ENCODE data around the gene FARP1. TPM values are rescaled to one million over a fixed set of nuclear protein-coding genes. Genes with fewer than 3 reads are reported as not detected.

Gene FARP1
- polyA plus RNA-seq, 4 donors: 0.89 to 23.4 (median 6.2) TPM

GRCh38 chr13:98483601-98484288 is 340.9 kb downstream of the FARP1 start:
- DNase-seq (peak; percentile 37 to 52), FAIRE-seq (no peak)
- peaks cover 15 to 44% (median 38%) of the 10 kb centered on the region in 3 donors for H3K4me1 ChIP-seq (ENCODE audit: control insufficient read depth in 3 of 3, insufficient read depth in 2 of 3, low read depth in 1 of 3, low read length in 2 of 3)
- H3K4me3 ChIP-seq (ENCODE audit: low read depth in 1 of 3, low read length in 3 of 3): no peak overlapping the region
- no peaks in the 10 kb centered on the region for H3K9me3 ChIP-seq (ENCODE audit: control insufficient read depth in 2 of 2, insufficient read depth in 1 of 2, low read depth in 1 of 2, low read length in 1 of 2)
- WGBS, 3 donors: 57 to 69% (median 61%) methylated on average over 14 of the region's 14 CpGs
- peak overlapping the region; percentile 88 to 97 (median 97) for H3K27ac ChIP-seq (ENCODE audit: low read depth in 1 of 3, low read length in 2 of 3)
- peaks cover 0 to 52% (median 3%) of the 10 kb centered on the region in 3 donors for H3K36me3 ChIP-seq (ENCODE audit: control insufficient read depth in 3 of 3, insufficient read depth in 2 of 3, low read depth in 1 of 3, low read length in 3 of 3)
- no peaks in the 10 kb centered on the region for H3K27me3 ChIP-seq (ENCODE audit: control insufficient read depth in 3 of 3, insufficient read depth in 3 of 3, low read length in 3 of 3)

- H3K9me3 ChIP-seq (ENCODE audit: control insufficient read depth in 2 of 2, insufficient read depth in 1 of 2, low read depth in 1 of 2, low read length in 1 of 2): no peaks in the 10 kb centered on the region
- peak overlapping the region; percentile 88 to 97 (median 97) for H3K27ac ChIP-seq (ENCODE audit: low read depth in 1 of 3, low read length in 2 of 3)
- DNase-seq (peak; percentile 93 to 97), FAIRE-seq (peak; percentile 47)
- peak overlapping the region in 1 of 3 donors; percentile 9 for H3K4me3 ChIP-seq (ENCODE audit: low read depth in 1 of 3, low read length in 3 of 3)
- WGBS, 3 donors: 17 to 27% (median 19%) methylated on average over 21 of the region's 21 CpGs
- H3K4me1 ChIP-seq (ENCODE audit: control insufficient read depth in 3 of 3, insufficient read depth in 2 of 3, low read depth in 1 of 3, low read length in 2 of 3): peaks cover 15 to 46% (median 36%) of the 10 kb centered on the region in 3 donors
- H3K27me3 ChIP-seq (ENCODE audit: control insufficient read depth in 3 of 3, insufficient read depth in 3 of 3, low read length in 3 of 3): no peaks in the 10 kb centered on the region
- peaks cover 0 to 54% (median 3%) of the 10 kb centered on the region in 3 donors for H3K36me3 ChIP-seq (ENCODE audit: control insufficient read depth in 3 of 3, insufficient read depth in 2 of 3, low read depth in 1 of 3, low read length in 3 of 3)
These were observed 341.7 kb downstream of the FARP1 start for GRCh38 chr13:98484289-98485219.

GRCh38 chr13:98485561-98485960 is 342.7 kb downstream of the FARP1 start:
- no peak overlapping the region for H3K4me3 ChIP-seq (ENCODE audit: low read depth in 1 of 3, low read length in 3 of 3)
- H3K9me3 ChIP-seq (ENCODE audit: control insufficient read depth in 2 of 2, insufficient read depth in 1 of 2, low read depth in 1 of 2, low read length in 1 of 2): no peaks in the 10 kb centered on the region
- H3K27me3 ChIP-seq (ENCODE audit: control insufficient read depth in 3 of 3, insufficient read depth in 3 of 3, low read length in 3 of 3): no peaks in the 10 kb centered on the region
- peaks cover 15 to 56% (median 41%) of the 10 kb centered on the region in 3 donors for H3K4me1 ChIP-seq (ENCODE audit: control insufficient read depth in 3 of 3, insufficient read depth in 2 of 3, low read depth in 1 of 3, low read length in 2 of 3)
- 89 to 94% (median 90%) methylated on average over 11 of the region's 11 CpGs for WGBS, 3 donors
- H3K36me3 ChIP-seq (ENCODE audit: control insufficient read depth in 3 of 3, insufficient read depth in 2 of 3, low read depth in 1 of 3, low read length in 3 of 3): peaks cover 0 to 53% (median 3%) of the 10 kb centered on the region in 3 donors
- H3K27ac ChIP-seq (ENCODE audit: low read depth in 1 of 3, low read length in 2 of 3): peak overlapping the region; percentile 88 to 97 (median 97)
- DNase-seq: no peak
- FAIRE-seq: no peak

- WGBS, 3 donors: 84 to 90% (median 89%) methylated on average over 8 of the region's 8 CpGs
- Histone ChIP-seq H3K4me1 (ENCODE audit: control insufficient read depth in 3 of 3, insufficient read depth in 2 of 3, low read depth in 1 of 3, low read length in 2 of 3) (peaks cover 20 to 61% (median 48%) of the 10 kb centered on the region in 3 donors), H3K36me3 (ENCODE audit: control insufficient read depth in 3 of 3, insufficient read depth in 2 of 3, low read depth in 1 of 3, low read length in 3 of 3) (peaks cover 0 to 51% (median 0%) of the 10 kb centered on the region in 3 donors), H3K27me3 (ENCODE audit: control insufficient read depth in 3 of 3, insufficient read depth in 3 of 3, low read length in 3 of 3) (no peaks in the 10 kb centered on the region), H3K9me3 (ENCODE audit: control insufficient read depth in 2 of 2, insufficient read depth in 1 of 2, low read depth in 1 of 2, low read length in 1 of 2) (no peaks in the 10 kb centered on the region), H3K27ac (ENCODE audit: low read depth in 1 of 3, low read length in 2 of 3) (no peak overlapping the region), H3K4me3 (ENCODE audit: low read depth in 1 of 3, low read length in 3 of 3) (no peak overlapping the region)
- FAIRE-seq (no peak), DNase-seq (no peak)
These were observed 343.5 kb downstream of the FARP1 start for GRCh38 chr13:98486412-98486811.

- FAIRE-seq: no peak
These were observed 344.1 kb downstream of the FARP1 start for GRCh38 chr13:98487016-98487415.

GRCh38 chr13:98487522-98487921 is 344.6 kb downstream of the FARP1 start:
- Histone ChIP-seq H3K27me3 (ENCODE audit: control insufficient read depth in 3 of 3, insufficient read depth in 3 of 3, low read length in 3 of 3) (no peaks in the 10 kb centered on the region), H3K9me3 (ENCODE audit: control insufficient read depth in 2 of 2, insufficient read depth in 1 of 2, low read depth in 1 of 2, low read length in 1 of 2) (no peaks in the 10 kb centered on the region), H3K36me3 (ENCODE audit: control insufficient read depth in 3 of 3, insufficient read depth in 2 of 3, low read depth in 1 of 3, low read length in 3 of 3) (peaks cover 0 to 48% (median 0%) of the 10 kb centered on the region in 3 donors), H3K4me1 (ENCODE audit: control insufficient read depth in 3 of 3, insufficient read depth in 2 of 3, low read depth in 1 of 3, low read length in 2 of 3) (peaks cover 20 to 61% (median 52%) of the 10 kb centered on the region in 3 donors), H3K4me3 (ENCODE audit: low read depth in 1 of 3, low read length in 3 of 3) (no peak overlapping the region), H3K27ac (ENCODE audit: low read depth in 1 of 3, low read length in 2 of 3) (no peak overlapping the region)
- DNase-seq (no peak), FAIRE-seq (no peak)
- 78 to 84% (median 80%) methylated on average over 5 of the region's 5 CpGs for WGBS, 3 donors

More at GRCh38 chr13:98487016-98487415, 344.1 kb downstream of the FARP1 start:
- WGBS, 3 donors: 89 to 94% (median 93%) methylated on average over 5 of the region's 5 CpGs
- Histone ChIP-seq H3K36me3 (ENCODE audit: control insufficient read depth in 3 of 3, insufficient read depth in 2 of 3, low read depth in 1 of 3, low read length in 3 of 3) (peaks cover 0 to 47% (median 0%) of the 10 kb centered on the region in 3 donors), H3K27me3 (ENCODE audit: control insufficient read depth in 3 of 3, insufficient read depth in 3 of 3, low read length in 3 of 3) (no peaks in the 10 kb centered on the region), H3K27ac (ENCODE audit: low read depth in 1 of 3, low read length in 2 of 3) (no peak overlapping the region), H3K4me3 (ENCODE audit: low read depth in 1 of 3, low read length in 3 of 3) (no peak overlapping the region), H3K4me1 (ENCODE audit: control insufficient read depth in 3 of 3, insufficient read depth in 2 of 3, low read depth in 1 of 3, low read length in 2 of 3) (peaks cover 20 to 61% (median 48%) of the 10 kb centered on the region in 3 donors), H3K9me3 (ENCODE audit: control insufficient read depth in 2 of 2, insufficient read depth in 1 of 2, low read depth in 1 of 2, low read length in 1 of 2) (no peaks in the 10 kb centered on the region)
- no peak for DNase-seq

- Histone ChIP-seq H3K36me3 (ENCODE audit: control insufficient read depth in 3 of 3, insufficient read depth in 2 of 3, low read depth in 1 of 3, low read length in 3 of 3) (peaks cover 0 to 37% (median 0%) of the 10 kb centered on the region in 3 donors), H3K27ac (ENCODE audit: low read depth in 1 of 3, low read length in 2 of 3) (peak overlapping the region in 1 of 3 donors; percentile 31), H3K4me1 (ENCODE audit: control insufficient read depth in 3 of 3, insufficient read depth in 2 of 3, low read depth in 1 of 3, low read length in 2 of 3) (peaks cover 20 to 49% (median 49%) of the 10 kb centered on the region in 3 donors), H3K4me3 (ENCODE audit: low read depth in 1 of 3, low read length in 3 of 3) (no peak overlapping the region), H3K9me3 (ENCODE audit: control insufficient read depth in 2 of 2, insufficient read depth in 1 of 2, low read depth in 1 of 2, low read length in 1 of 2) (no peaks in the 10 kb centered on the region), H3K27me3 (ENCODE audit: control insufficient read depth in 3 of 3, insufficient read depth in 3 of 3, low read length in 3 of 3) (no peaks in the 10 kb centered on the region)
- WGBS, 3 donors: 78 to 85% (median 83%) methylated on average over 11 of the region's 11 CpGs
- no peak for FAIRE-seq
- DNase-seq: no peak
These were observed 345.8 kb downstream of the FARP1 start for GRCh38 chr13:98488736-98489135.
